Iris pigment epithelial cell (primary cell): ENCODE results near the gene LMNTD2.
"Not testable (repeated sequence)": the region's sequence is repeated elsewhere in the genome, so short reads cannot be mapped to it uniquely, and the experiment has no call there.

Experiments
- DNase-seq: peaks from one replicate; pipeline ENCODE4 v3.0.0-alpha.2; 2011; ENCODE audit warnings: low read depth

LMNTD2 gene

GRCh38 chr11:532986-533585 is 27.5 kb downstream of the LMNTD2 start:
- DNase-seq, result no peak

- no peak for DNase-seq
These were observed 28.0 kb downstream of the LMNTD2 start for GRCh38 chr11:532527-532985.

DNA sequence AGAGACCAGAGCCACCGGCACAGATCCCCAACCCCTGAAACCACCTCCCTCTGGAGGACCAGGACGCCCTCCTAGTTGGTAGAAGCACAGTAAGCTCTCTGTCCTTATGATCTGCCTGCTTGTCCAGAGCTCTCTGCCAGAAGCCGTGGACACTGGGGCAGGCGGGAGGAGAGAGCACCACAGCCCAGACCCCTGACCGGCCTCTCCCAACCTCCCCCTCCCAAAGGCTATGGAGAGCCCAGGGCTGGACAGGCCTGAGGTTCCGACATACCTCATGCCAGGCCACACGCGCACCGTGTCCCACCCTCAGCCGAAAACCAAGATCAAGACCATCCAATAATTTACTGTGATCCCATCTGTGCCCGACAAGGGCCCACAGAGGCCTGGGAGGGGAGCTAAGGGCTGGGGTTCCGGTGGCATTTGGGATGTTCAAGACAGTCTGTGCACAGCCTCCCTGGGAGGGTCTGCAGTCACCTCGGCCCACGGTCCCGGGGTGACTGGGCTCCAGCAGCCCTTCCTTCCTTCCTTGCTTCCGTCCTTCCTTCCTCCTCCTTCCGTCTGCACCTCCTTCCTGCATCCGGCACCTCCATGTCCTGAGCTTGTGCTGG is 28.5 kb downstream of the LMNTD2 start:
- no peak for DNase-seq

- no peak for DNase-seq
These were observed 29.3 kb downstream of the LMNTD2 start for GRCh38 chr11:530960-531831.

DNA sequence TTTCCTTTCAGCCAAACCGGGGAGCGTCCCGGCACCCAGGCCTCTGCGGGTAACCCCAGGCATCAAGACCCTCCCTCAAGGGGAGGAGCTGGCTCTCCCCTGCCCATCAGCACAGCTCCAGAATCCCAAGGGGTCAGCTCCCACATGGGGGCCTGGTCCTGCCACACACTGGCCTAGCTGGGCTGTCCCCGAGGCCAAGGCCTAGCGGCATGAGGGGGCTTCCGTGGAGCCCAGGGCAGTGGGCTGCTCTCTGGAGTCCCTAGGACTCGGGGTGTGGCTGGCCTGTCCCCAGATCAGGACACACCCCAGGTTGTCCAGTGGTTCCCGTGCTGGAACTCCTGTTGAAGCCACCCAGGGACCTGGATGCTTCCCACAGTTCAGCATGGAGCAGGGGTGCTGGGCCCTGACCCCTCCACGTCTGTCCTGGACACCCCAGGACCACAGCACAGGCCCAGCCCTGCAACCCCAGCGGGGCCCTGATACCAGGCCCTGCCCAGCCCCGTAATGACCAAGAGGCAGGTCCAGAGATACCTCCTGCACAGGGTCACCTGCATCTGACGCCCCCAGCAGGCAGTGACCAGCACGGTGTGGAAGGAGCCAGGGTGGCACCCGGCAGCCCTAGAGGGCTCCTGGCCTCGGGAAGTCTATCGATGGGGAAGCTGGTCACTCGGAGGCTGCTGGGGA is 30.7 kb downstream of the LMNTD2 start:
- DNase-seq, result no peak

- no peak for DNase-seq
These were observed 31.5 kb downstream of the LMNTD2 start for GRCh38 chr11:528815-529727.

DNA sequence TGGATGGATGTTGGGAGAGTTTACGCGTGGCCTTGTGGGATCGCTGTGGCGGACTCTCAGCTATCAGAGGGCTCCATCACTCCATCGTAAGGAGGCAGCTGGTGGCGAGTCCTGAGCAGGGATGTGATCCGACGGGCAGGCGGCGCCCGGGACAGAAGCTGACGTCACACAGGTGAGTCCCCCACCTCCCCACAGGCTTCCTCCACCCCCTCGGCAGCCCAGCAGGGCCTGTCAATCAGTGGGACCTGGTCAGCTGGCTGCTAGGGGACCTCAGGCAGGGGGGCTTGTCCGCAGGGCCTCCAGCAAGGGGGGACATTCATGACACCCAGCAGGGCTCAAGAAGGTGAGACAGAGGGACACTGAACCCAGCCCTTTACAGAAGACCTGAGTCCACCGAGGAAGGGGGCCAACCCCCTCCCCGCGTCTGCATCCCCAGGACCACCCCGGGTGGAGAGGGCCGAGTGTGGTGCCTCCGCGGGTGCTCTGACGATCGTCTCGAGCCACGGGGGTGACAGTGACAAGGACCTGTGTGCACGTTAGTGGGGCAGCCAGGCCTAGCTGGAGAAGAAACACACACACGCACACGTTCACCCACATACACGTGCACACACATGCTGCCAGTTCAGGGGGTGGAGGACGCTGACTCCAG is 32.2 kb downstream of the LMNTD2 start:
- no peak for DNase-seq

- DNase-seq, result no peak
These were observed 34.3 kb downstream of the LMNTD2 start for GRCh38 chr11:526192-526591.

DNA sequence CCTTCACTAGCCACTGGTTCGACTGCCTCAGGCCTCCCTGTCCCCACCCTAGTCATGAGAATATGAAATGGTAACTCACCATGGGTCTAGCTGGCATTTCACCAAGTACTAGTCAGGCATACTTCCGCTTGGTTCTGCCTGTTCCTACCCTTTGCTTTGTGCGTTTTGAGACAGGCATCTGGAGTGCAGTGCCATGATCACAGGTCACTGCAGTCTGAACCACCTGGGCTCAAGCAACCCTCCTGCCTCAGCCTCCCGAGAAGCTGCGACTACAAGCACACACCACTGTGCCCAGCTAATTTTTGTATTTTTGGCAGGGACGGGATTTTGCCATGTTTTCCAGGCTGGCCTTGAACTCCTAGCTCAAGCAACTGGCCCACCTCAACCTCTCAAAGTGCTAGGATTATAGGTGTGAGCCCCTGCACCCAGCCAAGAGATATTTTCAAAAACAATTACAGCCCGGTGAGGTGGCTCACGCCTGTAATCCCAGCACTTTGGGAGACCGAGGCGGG is 39.3 kb downstream of the LMNTD2 start:
- DNase-seq, result no peak

DNA sequence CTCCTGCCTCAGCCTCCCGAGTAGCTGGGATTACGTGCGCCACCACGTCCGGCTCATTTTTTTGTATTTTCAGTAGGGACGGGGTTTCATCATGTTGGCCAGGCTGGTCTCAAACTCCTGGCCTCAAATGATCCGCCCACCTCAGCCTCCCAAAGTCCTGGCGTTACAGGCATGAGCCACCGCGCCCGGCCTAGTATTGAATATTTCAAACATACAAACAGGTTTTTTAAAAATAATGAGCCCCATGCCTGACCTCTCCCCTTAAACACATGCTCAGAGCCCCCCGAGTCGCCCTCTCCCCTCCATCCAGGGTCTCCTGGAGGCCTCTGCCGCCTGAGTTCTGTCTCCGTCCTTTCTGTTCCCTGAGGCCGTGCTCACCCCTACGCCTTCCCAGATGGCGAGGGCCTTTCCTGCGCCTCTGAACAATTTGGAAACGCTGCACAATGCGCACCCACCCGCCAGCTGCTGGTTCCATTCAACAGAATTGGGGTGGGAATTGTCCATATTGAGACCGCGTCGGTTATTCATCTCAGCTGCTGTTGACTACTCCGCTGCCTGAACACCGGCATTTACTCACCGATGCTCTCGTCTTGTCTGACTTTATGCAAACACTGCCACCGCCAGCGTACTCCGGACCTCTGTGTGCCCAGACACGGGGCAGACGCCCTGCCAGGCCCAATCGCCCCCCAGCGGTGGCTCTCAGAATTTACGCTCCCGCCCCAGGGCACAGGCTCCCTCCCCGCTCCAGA is 39.9 kb downstream of the LMNTD2 start:
- no peak for DNase-seq

- peak; percentile 95 for DNase-seq
These were observed 41.9 kb downstream of the LMNTD2 start for GRCh38 chr11:518463-519202.

GRCh38 chr11:516918-517685 is 43.4 kb downstream of the LMNTD2 start:
- not testable (repeated sequence) for DNase-seq

GRCh38 chr11:516400-516799 is 44.1 kb downstream of the LMNTD2 start:
- DNase-seq, result no peak

DNA sequence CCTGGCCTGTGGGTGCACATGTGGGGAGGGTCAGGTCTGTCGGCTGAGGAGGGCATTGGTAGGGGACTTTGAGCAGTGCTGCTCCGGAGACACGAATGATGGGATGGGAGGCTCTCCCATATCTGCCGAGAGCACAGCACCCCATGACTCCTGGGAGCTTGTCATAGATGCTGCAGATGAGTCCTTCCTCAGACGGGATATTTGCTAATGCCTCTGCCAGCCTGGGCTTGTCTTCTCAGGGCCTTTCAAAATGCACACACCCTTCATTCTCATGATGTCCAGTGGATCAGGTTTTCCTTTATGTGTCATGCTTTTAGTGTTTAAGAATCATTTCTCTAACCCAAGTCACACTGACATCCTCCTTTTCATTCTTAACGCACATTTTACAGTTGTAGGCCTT is 45.4 kb downstream of the LMNTD2 start:
- DNase-seq, result no peak

DNA sequence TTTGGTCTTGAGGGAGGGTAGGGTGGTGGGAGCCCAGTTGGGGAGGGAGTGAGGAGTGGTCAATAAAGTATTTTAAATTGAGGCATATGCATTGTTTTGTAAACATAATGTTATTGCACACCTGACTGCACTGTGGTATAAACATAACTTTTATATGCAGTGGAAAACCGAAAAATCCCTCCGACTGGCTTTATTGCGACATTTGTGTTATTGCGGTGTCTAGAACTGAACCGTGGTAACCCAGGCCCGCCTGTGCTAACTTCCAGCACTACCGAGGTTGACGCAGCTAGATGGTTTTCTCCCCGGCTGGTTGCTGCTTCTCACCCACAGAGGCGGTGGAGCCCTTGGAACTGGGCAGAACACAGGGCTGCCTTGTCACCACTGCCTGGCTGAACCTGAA is 45.9 kb downstream of the LMNTD2 start:
- DNase-seq, result no peak

DNA sequence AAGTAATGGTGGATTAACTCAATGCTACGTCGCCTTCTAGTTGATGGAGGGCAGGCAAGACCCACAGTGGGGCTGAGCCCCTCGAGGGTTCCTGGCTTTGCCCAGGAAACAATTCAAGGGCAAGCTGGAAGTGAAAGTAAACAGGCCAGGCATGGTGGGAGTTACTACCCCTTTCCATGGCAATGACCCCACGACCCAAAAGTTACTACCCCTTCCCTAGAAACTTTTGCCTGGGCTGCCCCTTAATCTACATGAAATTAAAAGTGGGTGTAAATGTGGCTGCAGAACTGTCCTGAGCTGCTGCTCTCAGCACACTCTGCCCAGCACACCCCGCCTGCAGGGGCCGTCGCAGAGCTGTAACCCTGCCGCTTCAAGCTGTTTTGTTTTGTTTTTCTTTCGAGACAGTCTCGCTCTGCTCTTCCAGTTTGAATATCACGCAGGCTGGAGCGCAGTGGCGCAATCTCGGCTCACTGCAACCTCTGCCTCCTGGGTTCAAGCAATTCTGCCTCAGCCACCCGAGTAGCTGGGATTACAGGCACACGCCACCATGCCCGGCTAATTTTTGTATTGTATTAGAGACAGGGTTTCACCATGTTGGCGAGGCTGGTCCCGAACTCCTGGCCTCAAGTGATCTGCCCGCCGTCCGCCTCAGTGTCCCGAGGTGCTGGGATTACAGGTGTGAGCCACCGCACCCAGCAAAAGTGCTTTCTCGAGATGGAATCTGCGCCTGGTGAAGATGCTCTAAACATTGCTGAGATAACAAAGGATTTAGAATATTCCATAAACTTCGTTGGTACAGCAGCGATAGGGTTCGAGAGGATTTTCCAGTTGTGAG is 47.6 kb downstream of the LMNTD2 start:
- no peak for DNase-seq

- no peak for DNase-seq
These were observed 51.6 kb downstream of the LMNTD2 start for GRCh38 chr11:508956-509355.
